ENCODE measurements around the gene KANK2.

DNA sequence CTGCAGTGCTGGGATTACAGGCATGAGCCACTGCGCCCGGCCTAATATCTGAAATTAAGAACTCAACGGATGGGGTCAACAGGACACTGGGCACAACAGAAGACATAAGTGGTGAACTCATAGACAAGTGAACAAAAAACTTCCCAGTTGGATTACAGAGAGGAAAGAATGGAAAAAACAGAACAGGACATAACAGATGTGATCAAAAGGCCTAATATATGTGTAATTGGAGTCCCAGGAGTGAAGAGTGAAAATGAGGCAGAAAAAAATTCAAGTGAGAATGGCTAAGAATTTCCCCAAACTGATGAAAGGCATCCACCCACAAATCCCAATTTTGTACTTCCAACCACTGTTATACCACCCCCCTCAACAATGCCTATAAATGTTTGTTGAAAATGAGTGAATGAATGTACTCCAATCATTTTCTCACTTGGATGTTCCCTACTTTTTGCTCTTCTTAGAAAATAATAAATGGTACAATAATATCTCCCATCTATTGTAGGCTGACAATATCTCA, 23.8 kb upstream of the KANK2 start:
- TF ChIP-seq, protein P1, sequence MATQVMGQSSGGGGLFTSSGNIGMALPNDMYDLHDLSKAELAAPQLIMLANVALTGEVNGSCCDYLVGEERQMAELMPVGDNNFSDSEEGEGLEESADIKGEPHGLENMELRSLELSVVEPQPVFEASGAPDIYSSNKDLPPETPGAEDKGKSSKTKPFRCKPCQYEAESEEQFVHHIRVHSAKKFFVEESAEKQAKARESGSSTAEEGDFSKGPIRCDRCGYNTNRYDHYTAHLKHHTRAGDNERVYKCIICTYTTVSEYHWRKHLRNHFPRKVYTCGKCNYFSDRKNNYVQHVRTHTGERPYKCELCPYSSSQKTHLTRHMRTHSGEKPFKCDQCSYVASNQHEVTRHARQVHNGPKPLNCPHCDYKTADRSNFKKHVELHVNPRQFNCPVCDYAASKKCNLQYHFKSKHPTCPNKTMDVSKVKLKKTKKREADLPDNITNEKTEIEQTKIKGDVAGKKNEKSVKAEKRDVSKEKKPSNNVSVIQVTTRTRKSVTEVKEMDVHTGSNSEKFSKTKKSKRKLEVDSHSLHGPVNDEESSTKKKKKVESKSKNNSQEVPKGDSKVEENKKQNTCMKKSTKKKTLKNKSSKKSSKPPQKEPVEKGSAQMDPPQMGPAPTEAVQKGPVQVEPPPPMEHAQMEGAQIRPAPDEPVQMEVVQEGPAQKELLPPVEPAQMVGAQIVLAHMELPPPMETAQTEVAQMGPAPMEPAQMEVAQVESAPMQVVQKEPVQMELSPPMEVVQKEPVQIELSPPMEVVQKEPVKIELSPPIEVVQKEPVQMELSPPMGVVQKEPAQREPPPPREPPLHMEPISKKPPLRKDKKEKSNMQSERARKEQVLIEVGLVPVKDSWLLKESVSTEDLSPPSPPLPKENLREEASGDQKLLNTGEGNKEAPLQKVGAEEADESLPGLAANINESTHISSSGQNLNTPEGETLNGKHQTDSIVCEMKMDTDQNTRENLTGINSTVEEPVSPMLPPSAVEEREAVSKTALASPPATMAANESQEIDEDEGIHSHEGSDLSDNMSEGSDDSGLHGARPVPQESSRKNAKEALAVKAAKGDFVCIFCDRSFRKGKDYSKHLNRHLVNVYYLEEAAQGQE (IDR thresholded peaks at IDR 0.05; ENCODE audit: low read depth): no peak
- TF ChIP-seq NFIC (IDR thresholded peaks at IDR 0.05): no peak
- TF ChIP-seq, protein P2, sequence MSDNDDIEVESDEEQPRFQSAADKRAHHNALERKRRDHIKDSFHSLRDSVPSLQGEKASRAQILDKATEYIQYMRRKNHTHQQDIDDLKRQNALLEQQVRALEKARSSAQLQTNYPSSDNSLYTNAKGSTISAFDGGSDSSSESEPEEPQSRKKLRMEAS (IDR thresholded peaks at IDR 0.05): no peak
- no peak for TF ChIP-seq TAF1 (IDR thresholded peaks at IDR 0.05; ENCODE audit: low read depth)
- no peak for TF ChIP-seq CEBPB (IDR thresholded peaks at IDR 0.05)
- no peak for TF ChIP-seq EP300 (IDR thresholded peaks at IDR 0.05; ENCODE audit: borderline replicate concordance)
- TF ChIP-seq TEAD4 (IDR thresholded peaks at IDR 0.05): no peak

Measured in Ishikawa (cell line).